ENCODE results near the gene MCL1. TPM values are rescaled to one million over a fixed set of nuclear protein-coding genes. Genes with fewer than 3 reads are reported as not detected.
"Not testable (repeated sequence)": the region's sequence is repeated elsewhere in the genome, so short reads cannot be mapped to it uniquely, and the experiment has no call there.

Gene MCL1
- polyA plus RNA-seq, 2 of the 4 experiments (the other 2 are of a cell fraction): 80.0 to 202 TPM

DNA sequence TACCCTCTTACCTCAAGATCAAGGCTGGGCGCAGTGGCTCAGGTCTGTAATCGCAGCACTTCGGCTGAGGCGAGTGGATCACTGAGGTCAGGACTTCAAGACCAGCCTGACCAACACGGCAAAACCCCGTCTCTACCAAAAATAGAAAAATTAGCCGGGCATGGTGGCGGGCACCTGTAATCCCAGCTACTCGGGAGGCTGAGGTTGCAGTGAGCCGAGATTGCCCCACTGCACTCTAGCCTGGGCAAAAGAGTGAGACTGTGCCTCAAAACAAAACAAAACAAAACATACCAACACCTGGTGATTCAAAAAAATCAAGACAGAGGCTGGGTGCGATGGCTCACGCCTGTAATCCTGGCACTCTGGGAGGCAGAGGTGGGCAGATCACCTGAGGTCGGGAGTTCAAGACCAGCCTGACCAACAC lies 5.8 kb downstream of the MCL1 start:
- CTCF ChIA-PET: interaction anchor here (2.0 to 5.4 kb wide), 2 partner anchors 13 to 56 kb away, joined by 7 to 64 read pairs; partner anchors contain the start of gene ENSA
- not testable (repeated sequence) for DNase-seq (ENCODE audit: low read depth in 1 of 2, low spot score in 1 of 2)
- H3K27ac ChIP-seq: peak overlapping the region; percentile 12 to 45; a peak in 3 of 6 replicates

DNA sequence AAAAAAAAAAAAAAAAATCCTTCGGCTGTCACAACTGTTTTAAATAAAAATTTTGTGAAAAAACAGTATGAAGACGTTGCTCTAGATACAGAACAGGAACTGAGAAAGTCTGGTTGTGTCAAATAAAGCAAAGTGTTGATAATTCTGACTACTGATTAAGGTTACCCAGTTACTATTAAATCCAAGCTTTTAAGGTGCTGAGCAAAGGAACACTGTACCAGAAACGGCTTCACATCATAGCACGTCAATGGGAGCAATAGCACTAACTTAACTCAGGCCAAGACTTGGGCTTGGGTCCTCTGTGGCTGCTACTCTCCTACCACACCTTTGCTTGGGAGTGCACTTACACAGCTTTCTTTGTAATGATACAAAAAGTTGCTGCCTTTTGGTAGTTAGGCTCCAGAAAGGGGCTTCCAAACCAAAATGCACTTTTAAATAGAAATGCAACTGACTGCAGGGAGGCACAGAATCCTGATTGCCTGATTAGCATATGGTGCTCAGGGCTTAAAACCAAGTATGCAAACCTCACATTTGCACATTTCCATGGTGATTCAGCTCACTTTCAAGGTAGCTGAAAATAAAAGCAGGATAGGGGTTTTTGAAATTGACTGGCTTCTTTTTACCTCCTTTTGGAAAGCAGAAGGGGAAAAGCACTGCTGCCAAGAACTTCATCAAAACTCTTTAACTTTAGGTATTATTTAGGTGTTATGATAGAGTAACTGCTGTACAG lies 6.3 kb downstream of the MCL1 start:
- DNase-seq (ENCODE audit: low read depth in 1 of 2, low spot score in 1 of 2) (no peak), ATAC-seq (no peak), FAIRE-seq (no peak)
- no peak overlapping the region for H3K4me3 ChIP-seq
- H3K27ac ChIP-seq: peak overlapping the region; percentile 12 to 45; a peak in 3 of 6 replicates
- H3K9me3 ChIP-seq: no peaks in the 10 kb centered on the region
- peak overlapping the region; percentile 74; the same call in 2 of the 3 replicates for H3K4me2 ChIP-seq
- ChIA-PET POLR2A (interaction anchor here (0.6 to 3.1 kb wide), 5 partner anchors 11 to 886 kb away, joined by 3 to 21 read pairs (median 5); partner anchors contain the start of gene POGZ), CTCF (interaction anchor here (1.4 to 5.4 kb wide), 4 partner anchors 12 to 57 kb away, joined by 3 to 64 read pairs (median 11); partner anchors contain the start of gene ENSA)
- H3K4me1 ChIP-seq: peaks cover 82% of the 10 kb centered on the region
- WGBS (ENCODE audit: missing lambda C conversion rate): 82% methylated on average over 4 of the region's 4 CpGs
- TF ChIP-seq MAFK (IDR thresholded peaks at IDR 0.05; ENCODE audit: partially characterized antibody) (no peak), ESRRA (IDR thresholded peaks at IDR 0.05; ENCODE audit: borderline replicate concordance, low read length) (no peak), FOSB (CRISPR knock-in tag; IDR thresholded peaks at IDR 0.05) (peak; percentile 79), EHF (CRISPR knock-in tag; IDR thresholded peaks at IDR 0.05) (no peak), BHLHE40 (IDR thresholded peaks at IDR 0.05; ENCODE audit: low read depth, low read length) (no peak), HOXA7 (CRISPR knock-in tag; IDR thresholded peaks at IDR 0.05) (peak; percentile 89), CEBPB (IDR thresholded peaks at IDR 0.05) (no peak), CHD4 (IDR thresholded peaks at IDR 0.05; ENCODE audit: borderline replicate concordance) (no peak), TFCP2L1 (CRISPR knock-in tag; IDR thresholded peaks at IDR 0.05) (peak; percentile 80), POLR2AphosphoS2 (conservative IDR thresholded peaks at IDR 0.05; ENCODE audit: low read length) (peak; percentile 70), TP53 (CRISPR knock-in tag; IDR thresholded peaks at IDR 0.05) (peak; percentile 88), RFX5 (IDR thresholded peaks at IDR 0.05) (no peak), RARB (CRISPR knock-in tag; IDR thresholded peaks at IDR 0.05) (0 out of 2 replicates have a peak, but pooled peaks have one; percentile 39), JUN (IDR thresholded peaks at IDR 0.05) (no peak), PHF8 (IDR thresholded peaks at IDR 0.05; ENCODE audit: borderline replicate concordance, low read depth) (no peak), KDM1A (IDR thresholded peaks at IDR 0.05; ENCODE audit: low read depth) (no peak)
- TF ChIP-seq, protein P1, sequence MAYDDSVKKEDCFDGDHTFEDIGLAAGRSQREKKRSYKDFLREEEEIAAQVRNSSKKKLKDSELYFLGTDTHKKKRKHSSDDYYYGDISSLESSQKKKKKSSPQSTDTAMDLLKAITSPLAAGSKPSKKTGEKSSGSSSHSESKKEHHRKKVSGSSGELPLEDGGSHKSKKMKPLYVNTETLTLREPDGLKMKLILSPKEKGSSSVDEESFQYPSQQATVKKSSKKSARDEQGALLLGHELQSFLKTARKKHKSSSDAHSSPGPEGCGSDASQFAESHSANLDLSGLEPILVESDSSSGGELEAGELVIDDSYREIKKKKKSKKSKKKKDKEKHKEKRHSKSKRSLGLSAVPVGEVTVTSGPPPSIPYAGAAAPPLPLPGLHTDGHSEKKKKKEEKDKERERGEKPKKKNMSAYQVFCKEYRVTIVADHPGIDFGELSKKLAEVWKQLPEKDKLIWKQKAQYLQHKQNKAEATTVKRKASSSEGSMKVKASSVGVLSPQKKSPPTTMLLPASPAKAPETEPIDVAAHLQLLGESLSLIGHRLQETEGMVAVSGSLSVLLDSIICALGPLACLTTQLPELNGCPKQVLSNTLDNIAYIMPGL (CRISPR knock-in tag; IDR thresholded peaks at IDR 0.05; ENCODE audit: borderline replicate concordance): peak; percentile 73

More for the DNA sequence above, 5.8 kb downstream of the MCL1 start:
- TF ChIP-seq TP53 (CRISPR knock-in tag; IDR thresholded peaks at IDR 0.05): 0 out of 2 replicates have a peak, but pooled peaks have one; percentile 29
- Histone ChIP-seq H3K4me1 (peaks cover 76% of the 10 kb centered on the region), H3K4me2 (peak overlapping the region; percentile 74; the same call in 2 of the 3 replicates)
- not testable (repeated sequence) for H3K4me3 ChIP-seq, FAIRE-seq, ATAC-seq, H3K9me3 ChIP-seq
- 86% methylated on average over 13 of the region's 13 CpGs for WGBS (ENCODE audit: missing lambda C conversion rate)
- POLR2A ChIA-PET: interaction anchor here (1.2 kb wide), 1 partner anchor 41 kb away, joined by 5 read pairs; no protein-coding TSS in a partner anchor

DNA sequence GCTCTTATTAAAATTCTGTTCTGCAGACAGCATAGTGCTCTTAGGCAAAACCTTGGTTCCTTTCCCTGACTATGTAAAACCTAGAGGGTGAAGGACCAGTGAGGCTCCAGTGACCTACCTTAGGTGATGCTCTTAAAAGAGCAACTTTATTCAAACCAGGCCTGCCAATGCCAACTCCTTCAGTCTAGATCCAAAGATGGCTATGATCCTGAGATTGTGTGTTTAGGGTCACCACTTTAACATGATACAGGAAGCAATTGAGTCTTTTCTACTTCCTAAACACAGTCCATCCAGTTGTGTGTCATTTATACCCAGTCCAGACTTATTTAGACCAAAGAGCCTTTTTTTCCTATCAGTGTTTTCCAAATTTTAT lies 10.8 kb downstream of the MCL1 start:
- FAIRE-seq: no peak
- POLR2A ChIA-PET: interaction anchor here (1.0 to 4.7 kb wide), 4 partner anchors 9 to 128 kb away, joined by 3 to 84 read pairs (median 6); partner anchors contain the start of genes ENSA, GOLPH3L and MCL1
- Histone ChIP-seq H3K9me3 (no peaks in the 10 kb centered on the region), H3K4me3 (no peak overlapping the region; the same call in 2 of the 3 replicates), H3K27ac (peak overlapping the region; percentile 79 to 99), H3K4me2 (peak overlapping the region; percentile 65), H3K4me1 (peaks cover 87% of the 10 kb centered on the region)
- CTCF ChIA-PET: interaction anchor here (0.5 to 11.6 kb wide), 8 partner anchors 9 to 287 kb away, joined by 3 to 210 read pairs (median 4); partner anchors contain the start of genes ENSA and MCL1
- DNase-seq (ENCODE audit: low read depth in 1 of 2, low spot score in 1 of 2): no peak
- peak; percentile 12 to 28 for ATAC-seq
- TF ChIP-seq PHF8 (IDR thresholded peaks at IDR 0.05; ENCODE audit: borderline replicate concordance, low read depth): no peak
- TF ChIP-seq ZC3H11A (IDR thresholded peaks at IDR 0.05): no peak
- TF ChIP-seq, protein P2, sequence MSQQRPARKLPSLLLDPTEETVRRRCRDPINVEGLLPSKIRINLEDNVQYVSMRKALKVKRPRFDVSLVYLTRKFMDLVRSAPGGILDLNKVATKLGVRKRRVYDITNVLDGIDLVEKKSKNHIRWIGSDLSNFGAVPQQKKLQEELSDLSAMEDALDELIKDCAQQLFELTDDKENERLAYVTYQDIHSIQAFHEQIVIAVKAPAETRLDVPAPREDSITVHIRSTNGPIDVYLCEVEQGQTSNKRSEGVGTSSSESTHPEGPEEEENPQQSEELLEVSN (IDR thresholded peaks at IDR 0.05; ENCODE audit: borderline replicate concordance, low read depth): no peak
- no peak for TF ChIP-seq MYC (IDR thresholded peaks at IDR 0.05; ENCODE audit: borderline replicate concordance, low read length)
- TF ChIP-seq ZFP36 (IDR thresholded peaks at IDR 0.05; ENCODE audit: borderline replicate concordance, partially characterized antibody): no peak
- peak; percentile 16; the same call in 1 of the 2 replicates for TF ChIP-seq HOXB13 (CRISPR knock-in tag; IDR thresholded peaks at IDR 0.05; ENCODE audit: low read depth)
- TF ChIP-seq FOXS1 (CRISPR knock-in tag; IDR thresholded peaks at IDR 0.05): no peak
- TF ChIP-seq, protein P3, sequence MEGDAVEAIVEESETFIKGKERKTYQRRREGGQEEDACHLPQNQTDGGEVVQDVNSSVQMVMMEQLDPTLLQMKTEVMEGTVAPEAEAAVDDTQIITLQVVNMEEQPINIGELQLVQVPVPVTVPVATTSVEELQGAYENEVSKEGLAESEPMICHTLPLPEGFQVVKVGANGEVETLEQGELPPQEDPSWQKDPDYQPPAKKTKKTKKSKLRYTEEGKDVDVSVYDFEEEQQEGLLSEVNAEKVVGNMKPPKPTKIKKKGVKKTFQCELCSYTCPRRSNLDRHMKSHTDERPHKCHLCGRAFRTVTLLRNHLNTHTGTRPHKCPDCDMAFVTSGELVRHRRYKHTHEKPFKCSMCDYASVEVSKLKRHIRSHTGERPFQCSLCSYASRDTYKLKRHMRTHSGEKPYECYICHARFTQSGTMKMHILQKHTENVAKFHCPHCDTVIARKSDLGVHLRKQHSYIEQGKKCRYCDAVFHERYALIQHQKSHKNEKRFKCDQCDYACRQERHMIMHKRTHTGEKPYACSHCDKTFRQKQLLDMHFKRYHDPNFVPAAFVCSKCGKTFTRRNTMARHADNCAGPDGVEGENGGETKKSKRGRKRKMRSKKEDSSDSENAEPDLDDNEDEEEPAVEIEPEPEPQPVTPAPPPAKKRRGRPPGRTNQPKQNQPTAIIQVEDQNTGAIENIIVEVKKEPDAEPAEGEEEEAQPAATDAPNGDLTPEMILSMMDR (IDR thresholded peaks at IDR 0.05): no peak
- TF ChIP-seq, protein P4, sequence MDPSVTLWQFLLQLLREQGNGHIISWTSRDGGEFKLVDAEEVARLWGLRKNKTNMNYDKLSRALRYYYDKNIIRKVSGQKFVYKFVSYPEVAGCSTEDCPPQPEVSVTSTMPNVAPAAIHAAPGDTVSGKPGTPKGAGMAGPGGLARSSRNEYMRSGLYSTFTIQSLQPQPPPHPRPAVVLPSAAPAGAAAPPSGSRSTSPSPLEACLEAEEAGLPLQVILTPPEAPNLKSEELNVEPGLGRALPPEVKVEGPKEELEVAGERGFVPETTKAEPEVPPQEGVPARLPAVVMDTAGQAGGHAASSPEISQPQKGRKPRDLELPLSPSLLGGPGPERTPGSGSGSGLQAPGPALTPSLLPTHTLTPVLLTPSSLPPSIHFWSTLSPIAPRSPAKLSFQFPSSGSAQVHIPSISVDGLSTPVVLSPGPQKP (IDR thresholded peaks at IDR 0.05; ENCODE audit: low read depth, low read length): no peak
- TF ChIP-seq CBX2 (IDR thresholded peaks at IDR 0.05; ENCODE audit: borderline replicate concordance, low read depth): no peak
- TF ChIP-seq HOXB5 (CRISPR knock-in tag; IDR thresholded peaks at IDR 0.05): 0 out of 2 replicates have a peak, but pooled peaks have one; percentile 28

Measured in A549 (cell line).